HG03175 (cell line): ENCODE data around the gene IRF8.
"Not testable (repeated sequence)": the region's sequence is repeated elsewhere in the genome, so short reads cannot be mapped to it uniquely, and the experiment has no call there.

ENCODE experiments used
- ATAC-seq: cut with Tn5 transposase; IDR thresholded peaks from one replicate; pipeline ENCODE4 v1.9.1; 2021; ENCODE audit warnings: mild to moderate bottlenecking, moderate library complexity; ENCODE audit not compliant: unreplicated experiment

IRF8 gene

DNA sequence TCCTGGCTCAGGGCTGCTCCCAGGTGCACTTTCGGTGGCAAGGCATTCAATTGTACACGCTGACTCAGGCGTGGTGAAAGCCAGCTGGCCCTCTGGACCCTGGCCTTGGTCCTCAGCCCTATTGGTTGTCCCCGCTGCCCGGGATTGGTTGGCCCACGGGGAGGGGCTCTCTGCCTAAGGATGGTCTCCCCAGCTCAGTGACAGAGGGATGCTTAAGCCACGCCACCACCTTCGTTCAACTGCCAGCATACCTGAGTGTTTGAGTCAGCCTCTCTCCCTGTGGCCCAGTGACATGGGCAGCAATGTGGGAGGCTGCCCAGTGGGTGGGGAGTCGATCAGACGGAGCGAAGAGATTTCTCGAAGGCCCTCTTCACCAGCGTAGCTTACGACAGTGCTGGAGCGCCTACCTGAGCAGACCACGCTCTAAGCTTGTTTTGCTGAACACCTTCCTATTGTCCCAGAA lies 30.3 kb downstream of the IRF8 start:
- ATAC-seq: no peak

DNA sequence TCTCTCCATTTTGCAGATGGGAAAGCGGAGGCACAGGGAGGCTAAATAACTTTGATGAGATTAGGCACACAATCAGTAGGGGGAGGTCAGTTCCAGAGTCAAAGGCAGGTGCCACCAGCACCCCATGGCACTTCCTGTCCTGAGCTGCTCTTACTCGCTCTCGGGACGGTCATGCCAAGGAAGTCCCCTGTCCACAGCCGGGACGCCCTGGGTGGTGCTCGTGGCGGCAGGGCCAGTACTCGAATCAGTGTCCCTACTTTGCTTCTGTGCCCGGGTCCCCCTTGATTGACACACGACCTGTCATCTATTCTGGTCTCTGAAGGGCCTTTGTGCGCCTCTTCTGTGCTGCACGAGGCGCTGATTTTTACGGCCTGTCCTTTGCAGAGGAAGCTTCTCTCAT lies 31.3 kb downstream of the IRF8 start:
- no peak for ATAC-seq

DNA sequence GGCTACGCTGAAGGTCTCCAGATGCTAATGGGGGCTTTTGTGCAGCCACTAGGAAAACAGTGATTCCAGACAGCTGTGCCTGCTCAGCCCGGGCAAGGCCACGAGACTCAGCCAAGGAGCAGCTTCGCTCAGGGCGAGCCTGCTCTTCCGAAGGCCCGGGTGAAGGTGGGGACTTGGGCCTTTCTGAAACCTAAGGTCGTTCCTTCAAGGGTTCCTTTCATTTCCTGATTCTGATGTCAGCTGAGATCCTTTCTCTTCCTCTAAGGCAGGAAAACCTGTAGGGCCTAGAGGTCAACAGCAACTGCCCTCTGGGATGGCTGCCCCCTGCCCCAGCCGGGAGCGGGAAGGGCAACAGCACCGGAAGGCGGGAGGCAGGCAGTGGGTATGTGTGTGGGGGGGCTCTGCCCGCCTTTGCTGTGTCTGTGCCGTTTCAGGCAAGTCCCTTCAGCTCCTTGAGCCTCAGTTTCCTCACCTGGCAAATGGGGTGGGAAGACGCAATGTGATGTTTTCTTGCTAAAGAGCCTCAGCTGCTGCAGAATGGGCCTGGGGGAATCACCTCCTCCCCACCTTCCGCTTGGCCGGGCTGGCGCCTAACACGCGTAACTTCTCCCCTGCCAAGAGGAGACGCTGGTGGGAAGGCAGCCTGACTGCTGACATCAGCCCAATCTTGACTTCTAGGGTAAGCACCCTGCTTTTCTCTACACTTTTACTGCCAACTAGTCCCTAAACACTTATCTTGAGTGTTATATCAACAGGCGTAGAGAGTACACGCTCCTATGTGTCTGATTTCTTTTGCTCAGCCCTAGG lies 32.8 kb downstream of the IRF8 start:
- no peak for ATAC-seq

DNA sequence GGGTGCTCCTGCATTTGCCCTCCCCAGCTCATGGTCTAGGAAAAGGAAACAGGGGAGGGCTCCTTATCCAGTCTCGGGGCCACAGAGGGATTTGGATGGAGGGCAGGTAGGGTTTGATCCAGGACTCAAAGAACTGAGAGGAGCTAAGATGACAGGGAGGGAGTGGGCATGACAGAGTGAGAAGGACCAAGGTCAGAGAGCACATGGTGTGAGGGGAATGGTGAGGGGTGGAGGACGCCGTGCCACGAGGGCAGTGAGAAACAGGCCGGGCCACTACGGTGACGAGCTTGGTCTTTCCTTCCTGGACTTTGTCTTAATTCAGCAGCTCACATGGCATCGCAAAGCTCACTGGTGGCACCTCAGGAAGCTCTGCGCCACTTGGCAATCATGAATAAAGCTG lies 35.2 kb downstream of the IRF8 start:
- ATAC-seq: no peak

DNA sequence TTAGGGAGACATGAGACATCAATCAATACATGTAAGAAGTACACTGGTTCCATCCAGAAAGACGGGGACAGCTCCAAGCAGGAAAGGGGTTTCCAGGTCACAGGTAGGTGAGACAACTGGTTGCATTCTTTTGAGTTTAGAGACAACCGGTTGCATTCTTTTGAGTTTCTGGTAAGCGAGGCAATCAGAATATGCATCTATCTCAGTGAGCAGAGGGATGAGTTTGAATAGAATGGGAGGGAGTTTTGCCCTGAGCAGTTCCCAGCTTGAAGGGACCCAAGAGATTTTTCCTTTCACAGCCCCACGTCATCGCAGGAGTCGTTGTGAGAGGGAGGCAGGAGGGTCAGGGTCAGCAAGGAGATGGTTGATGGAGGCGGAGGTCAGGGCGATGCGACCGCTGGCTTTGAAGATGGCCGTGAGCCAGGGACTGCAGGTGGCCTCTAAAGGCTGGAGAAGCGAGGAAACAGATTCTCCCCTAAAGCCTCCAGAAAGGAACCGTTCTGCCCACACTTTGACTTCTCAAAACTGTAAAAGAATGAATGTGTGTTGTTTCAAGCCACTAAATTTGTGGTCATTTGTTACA lies 36.5 kb downstream of the IRF8 start:
- ATAC-seq: no peak

DNA sequence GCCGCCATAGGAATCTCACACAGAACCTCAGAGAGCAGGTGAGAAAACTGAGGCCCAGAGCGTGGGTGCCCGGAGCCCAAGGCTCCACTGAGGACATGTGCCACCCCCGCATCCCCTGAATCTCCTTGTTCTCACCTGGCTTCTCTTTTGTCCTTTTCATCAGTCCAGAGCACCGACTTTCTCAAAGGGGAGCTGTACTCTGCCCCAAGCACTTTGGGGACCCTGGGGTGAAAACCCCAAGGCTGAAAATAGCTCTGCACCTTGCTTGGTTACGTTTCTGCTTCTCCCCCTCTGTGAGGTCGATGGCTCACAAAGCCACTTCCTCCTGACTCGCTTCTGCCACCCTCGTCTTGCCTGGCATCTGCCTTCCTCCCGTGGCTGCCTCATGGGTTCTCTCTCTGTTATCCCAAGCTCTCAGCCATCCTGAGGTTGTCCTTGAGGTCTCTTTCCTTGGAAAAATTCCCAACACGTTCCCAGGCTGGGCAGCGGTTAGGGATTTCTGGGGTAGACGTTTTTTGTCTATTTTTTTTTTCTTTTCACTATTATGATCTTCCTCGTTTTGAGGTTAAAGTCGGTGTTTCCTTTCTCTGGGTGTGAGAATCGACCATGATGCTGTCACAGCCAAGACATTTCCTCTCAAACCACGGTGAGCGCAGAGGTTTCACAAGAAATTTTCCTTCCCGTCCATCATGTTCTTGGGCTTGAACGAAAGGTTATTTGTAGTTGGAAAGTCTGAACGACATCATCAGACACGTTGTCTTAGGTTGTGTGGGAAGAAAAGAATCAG lies 37.2 kb downstream of the IRF8 start:
- ATAC-seq: peak; percentile 81

DNA sequence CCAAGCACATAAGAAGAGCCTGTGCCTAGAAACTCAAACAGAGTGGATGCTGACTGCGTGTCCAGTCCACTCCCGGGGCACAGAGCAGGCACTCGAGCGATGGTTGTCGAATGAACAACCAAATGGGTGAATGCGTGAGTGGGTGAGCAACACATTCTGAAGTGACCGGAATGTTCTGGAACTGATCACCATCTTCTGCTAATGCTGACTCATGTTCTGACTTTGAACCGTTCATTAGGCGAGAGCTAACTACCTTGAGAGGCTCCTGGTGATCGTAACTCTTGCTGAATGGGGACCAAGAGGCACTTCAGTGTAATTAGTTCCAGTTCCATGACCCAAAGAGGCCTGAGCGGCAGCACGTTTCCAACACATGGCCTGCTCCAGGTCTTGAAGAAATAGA lies 37.9 kb downstream of the IRF8 start:
- ATAC-seq: no peak

DNA sequence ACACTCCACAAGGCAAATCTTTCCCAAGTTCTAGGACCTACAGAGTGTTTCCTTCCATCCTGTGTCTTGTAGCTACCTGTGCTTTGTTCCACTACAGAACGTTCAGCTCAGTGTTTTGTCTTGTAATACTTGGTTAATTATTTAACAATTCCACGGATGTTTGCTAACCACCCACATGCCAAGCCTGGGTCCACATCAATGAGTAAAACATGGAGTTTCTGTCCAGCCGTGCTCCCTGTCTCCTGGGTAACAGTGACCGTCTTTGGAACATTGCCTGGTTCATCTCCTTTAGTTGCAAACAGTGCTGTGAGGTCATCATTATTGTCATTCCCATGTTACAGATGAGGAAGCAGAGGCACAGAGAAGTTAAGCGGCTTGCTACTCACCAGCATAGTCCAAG lies 41.3 kb downstream of the IRF8 start:
- ATAC-seq: no peak

DNA sequence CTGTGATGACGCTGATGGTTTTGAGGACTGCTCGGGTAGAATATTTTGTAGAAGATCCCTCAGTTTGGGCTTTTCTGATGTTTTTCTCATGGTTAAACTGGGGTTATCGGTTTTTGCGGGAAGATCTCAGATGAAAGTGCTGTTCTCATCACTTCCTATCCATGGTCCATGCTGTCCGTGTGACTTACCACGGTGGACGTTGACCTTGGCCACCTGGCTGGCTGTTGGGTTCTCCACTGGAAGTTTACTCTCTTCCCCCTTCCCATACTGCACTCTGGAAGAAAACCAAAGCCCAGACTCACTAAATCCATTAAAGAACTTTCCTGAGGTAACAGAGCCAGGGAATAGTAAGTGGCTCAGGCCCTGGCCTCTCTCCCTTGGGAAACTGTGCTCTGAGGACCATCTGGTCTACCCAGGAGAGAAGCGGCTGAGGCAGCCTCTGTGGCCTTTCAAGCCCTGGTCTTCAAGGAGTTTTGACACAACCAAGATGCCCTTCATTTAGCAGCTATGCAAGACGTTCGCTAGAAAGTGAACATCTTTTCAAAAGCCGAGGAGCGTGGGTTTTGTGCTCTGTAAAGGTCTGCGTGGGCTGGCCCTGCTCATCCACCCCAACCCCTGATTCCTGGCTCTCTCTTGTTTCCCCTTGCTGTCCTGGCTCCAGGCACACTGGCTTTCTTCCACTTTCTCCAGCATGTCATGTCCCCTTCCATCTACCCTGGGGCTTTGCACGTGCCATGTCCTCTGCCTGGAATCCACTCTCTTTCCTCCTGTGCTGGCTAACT lies 43.1 kb downstream of the IRF8 start:
- ATAC-seq: no peak

DNA sequence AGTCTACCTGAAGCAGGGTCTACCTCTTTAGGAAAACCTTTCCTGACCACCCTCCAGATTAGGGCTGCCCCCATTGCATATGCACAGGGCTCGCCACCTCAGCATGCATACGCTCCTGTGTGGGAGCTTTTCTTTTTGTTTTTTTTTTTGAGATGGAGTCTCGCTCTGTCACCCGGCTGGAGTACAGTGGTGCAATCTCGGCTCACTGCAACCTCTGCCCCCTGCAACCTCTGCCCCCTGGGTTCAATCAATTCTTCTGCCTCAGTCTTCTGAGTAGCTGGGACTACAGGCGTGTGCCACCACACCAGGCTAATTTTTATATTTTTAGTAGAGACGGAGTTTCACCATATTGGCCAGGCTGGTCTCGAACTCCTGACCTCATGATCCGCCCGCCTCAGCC lies 43.7 kb downstream of the IRF8 start:
- ATAC-seq: not testable (repeated sequence)

DNA sequence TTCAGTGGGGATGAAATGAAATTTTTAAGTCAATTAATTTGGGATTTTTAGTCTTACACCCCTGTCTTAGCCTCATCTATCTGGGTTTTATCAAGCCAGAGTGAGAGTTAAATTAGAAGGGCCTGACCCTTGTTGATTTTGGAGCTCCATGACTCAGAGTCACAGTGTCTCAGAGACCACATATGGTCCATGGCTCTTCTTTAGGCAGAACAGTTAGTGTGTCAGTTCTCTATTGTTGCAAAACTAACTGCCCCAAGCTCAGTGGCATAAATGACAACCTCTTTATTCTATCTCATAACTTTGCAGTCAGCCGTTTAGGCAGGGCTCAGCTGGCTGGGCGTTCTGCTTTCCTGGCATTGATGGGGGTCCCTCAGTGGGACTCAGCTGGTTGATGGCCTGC lies 44.7 kb downstream of the IRF8 start:
- no peak for ATAC-seq

DNA sequence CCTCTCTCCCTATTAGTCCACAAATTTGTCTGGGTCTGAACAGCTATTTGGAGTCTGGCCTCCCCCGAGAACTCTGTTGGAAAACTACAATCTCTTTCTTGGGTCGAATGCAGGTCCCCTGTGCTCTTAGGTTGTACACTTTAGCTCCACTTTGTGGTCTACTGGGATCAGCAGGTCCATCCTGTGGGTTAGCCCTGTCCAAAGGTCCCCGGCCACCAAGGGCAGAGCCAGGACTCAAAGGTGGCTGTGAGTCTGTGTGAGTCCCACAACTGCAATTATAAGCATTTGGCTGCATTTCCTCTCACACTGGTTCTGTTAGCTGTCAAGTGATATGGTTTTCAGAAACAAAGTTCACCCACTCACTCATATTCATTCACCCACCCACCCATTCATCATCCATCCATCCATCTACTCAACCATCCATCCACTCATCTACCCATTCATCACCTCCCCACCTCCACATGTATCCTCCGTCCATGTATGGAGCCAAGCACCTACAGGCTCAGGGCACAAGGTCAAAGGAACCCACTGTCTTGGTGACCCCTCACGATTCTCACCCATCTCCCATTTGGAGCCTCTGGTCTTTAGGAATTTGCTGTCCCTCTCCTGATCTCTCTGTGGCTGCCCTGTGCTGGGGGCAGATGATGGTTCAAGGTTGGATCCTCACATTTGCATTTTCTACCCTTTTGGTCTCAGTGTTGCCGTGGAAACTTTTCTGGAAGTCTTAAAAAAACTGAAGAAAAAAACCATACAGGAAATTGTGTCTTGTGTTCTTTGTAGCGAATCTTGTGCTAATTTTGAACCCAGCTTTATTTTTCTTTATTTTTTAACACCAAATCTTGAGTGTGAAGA lies 45.8 kb downstream of the IRF8 start:
- ATAC-seq: no peak

DNA sequence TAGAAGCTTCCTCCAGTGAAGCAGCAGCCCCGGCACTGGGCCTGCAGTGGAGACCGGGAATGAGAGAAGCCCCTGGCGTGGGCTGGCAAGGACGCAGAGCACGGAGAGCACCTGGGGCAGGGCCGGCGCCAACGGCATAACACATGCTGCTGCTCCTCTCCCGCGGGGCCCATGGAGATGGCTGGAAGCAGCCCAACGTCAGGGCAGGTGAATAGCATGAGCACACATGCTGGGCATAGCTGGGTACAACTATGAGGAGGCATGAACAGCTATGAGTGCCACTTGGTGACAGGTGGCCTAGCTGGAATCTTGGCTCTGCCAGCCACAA lies 46.4 kb downstream of the IRF8 start:
- no peak for ATAC-seq

DNA sequence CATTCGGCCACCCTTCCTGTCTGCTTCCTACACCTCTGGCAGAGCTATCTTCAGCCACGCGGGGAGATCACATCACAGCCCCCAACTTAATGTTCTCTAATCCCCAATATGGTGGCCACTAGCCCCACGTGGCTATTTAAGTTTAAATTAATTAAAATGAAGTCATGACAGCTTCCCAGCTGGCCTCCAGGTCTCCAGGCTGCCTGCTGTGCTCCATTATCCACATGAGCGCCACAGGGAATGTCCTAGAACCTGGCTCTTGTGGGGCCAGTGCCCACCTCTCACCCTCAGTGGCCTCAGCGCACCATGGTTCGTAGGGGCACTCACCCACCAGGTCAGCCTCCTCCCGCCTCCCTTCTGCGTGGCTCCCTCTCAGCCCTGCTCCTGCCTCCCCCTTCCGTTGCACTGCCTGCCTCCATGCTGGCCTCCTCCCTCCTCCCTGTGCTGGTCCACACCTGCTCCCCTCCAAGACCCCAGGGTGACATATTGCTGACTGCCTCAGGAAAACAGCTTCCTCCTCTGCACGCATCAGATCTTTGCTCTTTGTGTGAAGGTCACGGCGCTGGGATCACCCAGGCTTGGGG lies 47.7 kb downstream of the IRF8 start:
- no peak for ATAC-seq

DNA sequence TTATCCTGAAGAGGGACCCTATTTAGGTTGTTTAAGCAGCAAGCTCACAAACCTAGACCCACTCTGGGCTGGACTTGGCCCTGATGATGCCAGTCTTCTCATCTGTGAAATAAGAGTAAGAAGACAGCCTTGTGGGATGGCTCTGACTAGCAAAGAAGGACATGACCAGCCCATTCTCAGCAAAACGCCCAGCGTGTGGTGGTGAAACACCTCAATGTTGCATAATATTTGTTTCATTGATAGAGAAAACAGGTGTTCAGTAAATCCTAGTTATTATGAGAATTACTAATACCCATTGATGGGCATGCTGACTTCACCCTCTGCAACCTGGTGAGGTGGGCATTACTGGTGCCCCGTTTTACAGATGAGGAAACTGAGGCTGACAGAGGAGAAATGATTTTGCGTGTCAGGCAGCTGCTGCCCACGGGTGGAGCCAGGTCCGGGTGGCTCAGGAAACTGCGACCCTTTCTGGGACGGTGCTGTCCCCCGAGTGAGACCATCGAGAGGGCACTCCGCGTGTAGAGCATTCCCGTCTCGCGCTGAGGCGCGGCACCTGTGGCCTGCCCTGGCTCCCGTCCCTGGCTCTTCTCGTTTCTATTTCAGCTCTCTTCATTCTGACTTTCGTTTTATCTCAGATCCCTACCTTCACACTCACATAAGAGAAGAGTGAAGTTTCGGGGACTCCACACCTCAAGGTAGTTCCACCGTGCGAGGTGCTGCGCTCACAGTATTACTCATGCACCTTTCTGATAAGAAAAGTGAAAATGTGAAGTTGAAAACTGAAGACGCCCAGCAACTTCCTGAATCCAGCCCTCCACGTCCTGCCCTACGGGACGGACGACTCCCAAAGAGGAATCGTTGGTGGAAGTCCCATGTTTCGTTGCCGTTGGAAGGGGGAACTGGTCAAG lies 48.5 kb downstream of the IRF8 start:
- ATAC-seq: peak; percentile 81

DNA sequence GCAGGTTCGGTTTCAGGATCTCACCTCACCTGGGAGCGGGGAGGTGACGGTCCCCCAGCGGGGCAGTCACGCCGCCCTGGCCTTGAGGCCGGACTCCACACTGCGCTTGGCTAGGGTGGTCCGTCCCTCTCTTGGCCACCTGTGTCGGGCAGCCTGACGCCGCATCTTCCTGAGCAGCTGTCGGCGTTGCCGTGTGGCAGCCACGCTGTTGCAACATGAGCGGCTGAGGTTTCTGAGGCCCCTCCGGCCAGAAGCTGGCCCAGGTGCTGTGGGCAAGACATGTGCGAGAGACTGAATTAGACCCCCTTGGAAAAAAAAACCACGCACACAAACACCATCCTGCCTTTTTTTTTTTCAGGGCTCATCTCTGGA lies 49.2 kb downstream of the IRF8 start:
- peak; percentile 36 for ATAC-seq

DNA sequence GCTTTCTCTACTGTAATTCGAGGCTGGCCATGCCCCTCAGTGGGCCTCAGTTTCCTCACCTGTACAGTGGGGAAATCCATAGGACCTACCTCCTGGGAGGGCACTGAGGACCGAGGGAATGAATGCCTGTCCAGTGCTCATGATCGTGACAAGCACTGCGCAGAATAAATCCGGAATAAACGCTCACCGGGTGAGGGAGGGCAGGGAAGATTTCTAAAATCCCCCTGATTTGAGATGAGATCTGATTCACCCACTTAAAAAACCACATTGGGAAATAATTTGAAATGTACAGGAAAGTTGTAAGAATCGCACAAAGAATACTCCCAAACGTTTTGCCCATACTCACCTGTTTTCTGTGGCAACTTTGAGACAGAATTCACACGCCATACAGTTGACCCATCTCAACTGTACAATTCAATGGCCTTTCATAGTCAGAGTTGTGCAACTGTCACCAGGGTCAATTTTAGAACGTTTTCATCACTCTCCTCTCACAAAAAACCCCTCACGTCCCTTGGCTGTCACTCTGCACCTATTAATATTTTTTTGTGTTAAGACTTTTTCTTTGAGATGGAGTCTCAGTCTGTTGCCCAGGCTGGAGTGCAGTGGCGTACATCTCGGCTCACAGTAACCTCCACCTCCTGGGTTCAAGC lies 49.8 kb downstream of the IRF8 start:
- ATAC-seq: no peak

DNA sequence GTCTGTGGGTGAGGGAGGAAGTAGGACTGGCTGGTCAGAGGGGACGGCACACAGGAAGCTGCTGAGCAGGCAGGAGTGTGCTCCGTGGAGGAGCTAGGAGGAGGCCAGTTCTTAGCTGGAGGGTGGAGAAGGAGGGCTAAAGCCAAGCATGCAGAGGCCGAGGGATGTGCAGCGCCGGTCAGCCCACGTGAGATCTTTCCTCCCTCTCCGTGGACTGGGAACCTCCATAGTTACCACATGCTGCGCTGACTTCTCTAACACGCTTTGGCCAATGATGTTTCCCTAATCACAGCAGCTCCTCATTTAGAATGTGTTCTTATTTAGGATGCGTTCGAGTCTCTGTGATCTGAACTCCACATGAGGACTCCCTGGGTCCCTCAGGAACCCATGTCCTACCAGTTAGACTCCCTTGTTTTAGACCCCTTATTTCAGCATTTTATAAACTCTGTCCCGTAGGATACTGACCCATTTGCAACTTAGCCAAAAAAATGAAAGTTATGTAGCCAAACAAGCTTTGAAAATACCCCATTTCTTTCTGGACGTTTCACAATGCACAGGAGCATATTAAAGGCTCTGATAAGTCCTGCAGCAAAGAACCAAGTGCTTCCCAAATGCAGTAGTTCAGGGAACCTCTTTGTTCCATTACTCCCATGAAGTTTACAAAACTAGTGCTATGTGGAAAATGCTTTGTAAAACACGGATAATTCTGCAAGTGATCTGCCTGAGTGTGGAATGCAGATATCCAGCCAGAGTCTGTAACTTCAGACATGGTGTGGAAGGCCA lies 51.4 kb downstream of the IRF8 start:
- ATAC-seq: no peak
